GM18519 (cell line): Measurements from ENCODE around the gene CFAP221.

Experiments used
- ATAC-seq: cut with Tn5 transposase; IDR thresholded peaks from one replicate; pipeline ENCODE4 v1.9.1; 2021; ENCODE audit warnings: mild to moderate bottlenecking, moderate library complexity; ENCODE audit not compliant: unreplicated experiment, low FRiP score

The CFAP221 gene

DNA sequence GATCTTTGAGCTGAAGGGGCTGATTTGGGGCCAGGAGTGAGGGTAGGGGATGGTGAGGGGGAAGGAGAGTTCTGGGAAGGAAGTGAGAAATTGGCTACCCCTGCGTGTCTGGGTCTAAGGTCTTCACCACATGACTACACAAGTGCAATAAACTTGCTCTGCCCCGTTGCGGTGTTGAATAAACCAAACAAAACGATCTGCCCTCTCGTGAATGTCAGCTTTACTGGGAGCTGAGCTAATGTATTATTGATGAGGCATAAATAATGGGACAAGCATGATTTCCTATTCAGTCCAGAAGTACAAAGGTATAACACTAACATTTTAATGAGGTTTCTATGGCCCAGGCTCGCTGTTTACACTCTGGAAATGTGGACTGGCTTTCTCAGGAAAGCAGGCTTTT is 8.0 kb upstream of the CFAP221 start:
- no peak for ATAC-seq

DNA sequence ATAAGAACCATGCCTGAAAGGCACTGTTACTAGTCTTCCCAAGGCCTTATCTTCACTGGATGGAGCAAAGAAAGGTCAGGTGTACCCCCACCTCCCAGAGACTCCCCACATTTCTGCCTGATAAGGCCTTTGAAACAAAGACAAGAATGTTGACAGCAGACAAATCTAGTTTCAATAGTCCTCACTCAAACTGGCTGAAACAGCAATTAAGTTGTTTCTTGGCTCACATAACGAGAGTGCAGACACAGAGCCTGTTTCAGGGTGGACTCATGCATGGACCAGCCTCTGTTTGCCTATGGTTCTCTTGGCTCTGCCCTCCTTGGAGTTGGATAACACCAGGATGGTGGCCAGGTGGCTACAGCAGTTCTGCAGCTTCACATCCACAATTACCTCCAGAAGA is 7.5 kb upstream of the CFAP221 start:
- no peak for ATAC-seq

DNA sequence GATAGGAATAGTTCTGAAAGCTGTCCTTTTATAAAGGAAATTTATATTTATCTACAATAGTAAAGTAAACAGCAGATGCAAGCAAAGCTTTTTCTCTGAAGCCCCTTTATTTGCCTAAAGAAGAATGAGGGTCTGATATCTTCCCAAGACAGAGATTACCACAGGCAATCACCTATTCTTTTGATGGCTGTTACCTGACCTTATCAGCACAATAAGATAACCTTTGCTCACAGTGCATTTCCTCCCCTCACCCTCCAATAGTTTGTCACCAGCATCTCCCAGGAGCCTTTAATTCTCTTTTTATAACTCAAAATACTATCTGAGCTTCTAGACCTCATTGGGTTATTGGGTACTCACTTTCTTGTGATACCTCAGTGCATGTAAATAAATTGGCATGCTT is 6.5 kb upstream of the CFAP221 start:
- ATAC-seq = no peak

DNA sequence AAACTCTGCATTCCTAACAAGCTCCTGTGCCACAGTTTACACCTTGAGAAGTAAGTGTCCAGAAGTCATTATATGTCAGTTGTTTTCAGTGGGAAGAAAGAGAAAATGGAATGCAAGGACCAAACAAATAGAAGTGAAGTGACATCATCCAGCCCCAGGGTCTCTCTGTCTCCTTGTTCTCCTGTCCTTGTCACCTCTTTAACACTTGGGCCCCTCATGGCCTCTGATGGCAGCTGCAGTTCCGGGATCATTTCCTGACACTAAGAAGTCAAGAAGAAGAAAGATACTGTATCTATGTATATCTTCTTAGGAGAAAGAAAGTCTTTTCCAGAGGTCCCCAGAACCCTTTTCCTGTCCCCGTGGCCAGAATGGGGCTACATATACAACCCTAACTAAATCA is 2.8 kb upstream of the CFAP221 start:
- no peak for ATAC-seq

DNA sequence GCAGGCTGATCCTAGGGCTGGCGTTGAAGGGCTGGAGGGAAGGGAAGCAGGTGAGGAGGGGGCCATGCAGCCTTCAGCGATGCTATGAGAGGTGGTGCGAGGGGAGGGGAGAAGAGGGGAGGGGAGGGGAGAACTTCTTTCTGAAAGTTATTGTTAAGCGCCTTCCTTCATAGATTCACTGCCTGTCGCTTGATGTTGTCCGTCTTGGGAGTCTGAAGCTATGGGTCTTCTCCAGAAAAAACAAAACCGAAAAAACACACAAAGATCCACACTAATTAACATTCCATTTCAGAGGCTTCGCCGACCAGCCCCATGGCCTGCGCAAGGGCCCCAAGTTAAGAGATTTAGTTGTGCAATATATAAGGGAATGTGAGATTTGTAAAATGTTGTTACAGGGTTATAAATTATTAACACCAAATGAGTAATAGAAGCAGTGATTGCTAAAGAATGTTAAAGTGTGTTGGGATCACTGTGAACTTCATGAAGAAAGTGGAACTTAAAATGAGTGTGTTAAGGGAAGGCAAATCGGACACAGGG is 758 bp downstream of the CFAP221 start:
- ATAC-seq = no peak

DNA sequence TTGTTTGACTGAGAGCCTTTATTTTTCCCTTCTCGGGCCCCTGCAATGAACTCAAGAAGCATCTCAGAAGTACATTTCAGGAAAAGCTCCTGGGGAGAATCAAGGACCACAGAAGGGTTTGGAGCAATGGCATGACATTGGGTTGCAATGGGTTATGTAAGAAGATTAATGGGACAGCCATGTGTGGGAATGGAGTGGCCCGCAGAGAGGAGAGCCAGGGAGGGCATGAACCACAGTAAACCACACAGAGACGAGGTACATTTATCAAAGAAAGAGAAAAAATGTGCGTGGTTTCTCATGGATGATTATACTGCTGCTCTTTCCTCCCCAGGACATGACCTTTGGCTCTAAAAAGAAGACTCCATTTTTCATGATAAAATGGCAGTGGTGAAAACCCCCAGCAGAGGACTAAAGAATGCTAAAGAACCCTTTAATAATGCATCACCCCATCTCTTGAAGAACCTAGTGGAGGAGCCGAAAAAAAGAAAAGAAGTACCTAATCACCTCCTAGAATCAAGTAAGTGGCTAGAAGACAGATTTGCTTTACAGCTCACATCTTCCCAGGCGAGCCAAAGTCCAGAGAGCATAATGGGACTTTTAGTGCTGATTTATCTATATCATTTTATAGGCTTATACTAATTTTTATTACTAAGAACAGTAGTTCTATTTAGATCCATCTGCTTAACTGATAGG is 1.7 kb downstream of the CFAP221 start:
- no peak for ATAC-seq

DNA sequence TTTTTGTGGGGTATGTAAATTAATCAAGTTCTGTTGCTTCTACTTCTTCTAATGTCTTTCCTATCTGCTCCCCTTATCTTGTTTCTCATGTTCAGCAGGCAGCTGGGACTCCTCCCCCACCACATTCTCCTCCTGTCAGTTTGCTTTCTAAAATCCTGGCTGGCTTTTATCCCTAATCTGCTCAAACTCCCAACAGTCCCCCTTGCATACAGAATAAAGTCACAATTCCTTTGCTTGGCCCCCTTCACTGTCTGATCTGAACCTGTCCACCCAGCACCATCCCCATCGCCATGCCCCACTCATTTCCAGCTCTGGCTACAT is 2.2 kb downstream of the CFAP221 start:
- ATAC-seq = no peak

DNA sequence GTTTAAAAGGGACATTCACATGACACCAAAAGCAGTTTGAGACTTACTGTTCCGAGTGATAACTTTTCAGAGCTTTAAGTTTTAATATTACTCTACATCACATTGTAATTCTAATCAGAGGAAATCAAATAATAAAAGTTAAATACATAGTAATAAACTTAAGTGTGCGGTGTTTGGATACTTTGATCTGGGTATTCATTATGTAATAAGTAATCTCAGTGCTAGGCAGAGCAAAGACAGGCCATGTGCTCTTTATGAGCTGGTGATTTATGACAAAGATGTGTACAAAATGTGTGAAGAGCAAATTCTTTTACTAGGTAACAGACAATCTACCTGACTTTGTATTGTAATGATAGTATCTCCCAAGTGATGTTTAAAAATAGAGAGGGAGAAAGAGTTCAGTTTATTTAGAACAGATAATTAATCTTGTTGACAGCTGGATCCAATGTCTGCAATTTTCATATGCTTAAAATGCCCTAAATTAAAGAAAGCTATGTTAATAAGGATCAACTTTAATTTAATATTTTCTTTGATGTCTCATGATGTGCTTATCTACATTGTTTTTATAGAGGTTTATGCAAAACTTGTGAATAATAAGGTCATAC is 4.4 kb downstream of the CFAP221 start:
- ATAC-seq = no peak

DNA sequence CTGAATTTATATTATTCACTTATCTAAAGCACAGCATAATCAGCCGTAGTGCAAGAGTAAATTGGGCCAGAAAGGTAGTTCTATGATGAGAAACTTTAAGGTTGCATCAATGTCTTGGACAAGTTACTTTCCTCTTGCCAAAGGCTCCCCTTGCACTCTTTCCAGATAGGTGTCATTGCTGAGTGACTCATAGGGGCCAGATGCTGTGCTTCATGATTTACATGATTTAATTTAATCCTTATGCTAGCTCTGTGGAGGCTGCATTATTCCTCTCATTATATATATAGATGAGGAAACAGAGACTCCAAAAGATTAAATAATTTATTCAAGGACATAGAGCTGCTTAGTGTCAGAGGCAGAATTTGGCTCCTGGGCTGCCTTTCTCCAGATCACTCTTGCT is 5.0 kb downstream of the CFAP221 start:
- ATAC-seq = no peak

DNA sequence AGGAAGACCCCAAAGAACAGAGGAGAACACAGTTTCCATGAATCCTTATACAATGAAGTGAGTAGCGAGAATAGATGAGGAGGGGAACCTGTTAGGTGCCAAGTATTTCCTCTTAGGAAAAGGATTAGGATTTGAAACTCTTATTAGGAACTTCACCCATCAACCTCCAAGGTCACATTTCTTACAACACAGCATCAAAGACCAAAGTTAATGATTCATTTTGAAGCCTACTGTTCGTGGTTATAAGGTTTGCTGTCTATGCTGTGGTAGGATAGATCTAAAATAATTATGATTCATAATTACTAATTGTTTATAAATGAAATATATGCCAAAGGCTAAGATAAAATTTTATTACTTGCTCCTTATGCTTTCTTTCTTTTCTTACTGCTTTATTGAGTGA is 6.1 kb downstream of the CFAP221 start:
- no peak for ATAC-seq

DNA sequence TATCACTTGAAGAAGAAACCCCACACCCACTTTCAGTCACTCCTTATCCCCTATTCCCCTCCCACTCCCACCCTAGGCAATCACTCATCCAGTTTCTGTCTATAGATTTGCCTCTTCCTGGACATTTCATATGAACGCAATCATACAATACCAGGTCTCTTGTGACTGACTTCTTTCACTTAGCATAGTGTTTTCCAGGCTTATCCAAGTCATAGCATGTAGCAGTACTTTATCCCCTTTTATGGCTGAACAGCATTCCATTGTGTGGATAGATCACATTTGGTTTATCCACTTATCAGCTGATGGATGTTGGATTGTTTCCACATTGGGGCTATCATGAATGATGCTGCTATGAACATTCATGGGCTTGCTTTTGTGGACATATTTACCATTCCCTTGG is 6.6 kb downstream of the CFAP221 start:
- no peak for ATAC-seq

DNA sequence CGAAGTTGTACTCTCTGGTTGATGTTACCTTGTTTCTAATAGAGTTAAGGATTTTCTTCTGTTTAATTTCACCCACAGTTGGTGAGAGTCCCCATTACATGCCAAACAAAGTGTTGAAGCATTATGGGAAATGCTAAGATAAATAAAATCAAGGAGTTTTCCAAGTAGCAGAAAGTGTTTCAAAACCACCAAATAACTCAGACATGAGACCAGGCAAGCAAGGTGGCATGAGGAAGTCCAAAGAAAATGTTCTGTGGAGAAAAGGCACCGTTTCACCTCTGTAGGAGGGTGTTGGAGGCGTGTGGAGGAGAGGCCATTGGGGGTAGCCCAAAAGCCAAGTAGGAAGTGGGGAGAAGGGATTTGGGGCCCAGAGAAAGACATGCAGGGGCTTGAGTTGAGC is 8.7 kb downstream of the CFAP221 start:
- no peak for ATAC-seq

DNA sequence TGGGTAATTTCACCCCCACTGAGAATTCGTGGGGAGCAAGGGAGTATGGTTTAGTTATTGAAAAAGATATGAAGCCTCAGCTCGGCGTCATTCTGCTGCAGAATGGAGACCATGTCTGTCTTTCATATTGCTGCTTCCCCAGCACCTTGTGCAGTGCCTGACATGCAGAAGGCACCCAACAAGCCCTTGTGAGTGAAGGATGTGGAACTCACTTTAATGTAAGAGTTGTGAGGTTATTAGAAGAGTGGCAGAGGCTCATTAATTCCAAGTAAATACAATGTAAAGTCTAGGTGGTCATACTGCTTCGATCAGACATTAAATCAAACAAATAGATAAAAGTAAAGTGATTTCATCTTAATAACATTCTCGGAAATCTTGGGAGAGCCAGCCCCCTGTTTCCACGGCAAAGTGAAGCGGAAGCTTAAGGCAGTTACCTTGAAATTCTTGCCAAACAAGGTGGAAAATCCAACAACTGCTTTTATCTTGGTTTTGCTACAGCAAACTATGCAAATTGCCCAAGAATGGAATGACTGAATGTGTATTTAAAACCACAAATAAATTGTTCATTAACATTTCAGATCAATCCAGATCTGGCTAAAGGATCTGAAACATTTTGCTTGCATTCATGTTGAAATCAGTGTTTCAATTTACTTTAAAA is 9.6 kb downstream of the CFAP221 start:
- no peak for ATAC-seq

DNA sequence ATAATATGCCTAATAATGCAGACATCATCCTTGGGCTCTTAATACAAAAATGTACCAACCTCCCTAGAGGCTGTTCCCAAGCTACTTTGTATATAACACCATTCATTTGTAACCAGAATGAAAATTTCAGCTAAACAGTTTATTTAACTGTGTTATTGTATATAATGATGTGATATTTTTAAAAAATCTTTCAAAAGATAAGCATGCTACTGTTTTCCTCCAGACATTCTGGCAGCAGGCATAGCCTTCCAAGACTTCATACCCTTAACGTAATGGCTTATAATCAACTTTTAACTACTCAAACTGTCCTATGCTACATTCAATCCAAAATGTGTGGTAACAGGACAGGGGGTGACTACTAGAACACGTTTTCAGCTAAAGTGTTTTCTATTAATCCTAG is 21.2 kb downstream of the CFAP221 start:
- ATAC-seq = no peak

DNA sequence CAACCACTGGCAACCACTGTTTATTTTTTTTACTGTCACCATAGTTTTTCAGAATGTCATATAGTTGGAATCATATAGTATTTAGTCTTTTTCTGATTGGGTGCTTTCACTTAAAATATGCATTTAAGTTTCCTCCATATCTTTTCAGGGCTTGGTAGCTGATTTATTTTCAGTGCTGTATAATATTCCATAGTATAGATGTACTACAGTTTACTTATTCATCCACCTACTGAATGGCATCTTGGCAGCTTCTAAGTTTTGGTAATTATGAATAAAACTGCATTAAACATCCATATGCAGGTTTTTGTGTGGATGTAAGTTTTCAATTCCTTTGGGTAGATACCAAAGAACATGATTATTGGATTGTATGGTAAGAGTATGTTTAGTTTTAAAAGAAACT is 23.0 kb downstream of the CFAP221 start:
- ATAC-seq = no peak

DNA sequence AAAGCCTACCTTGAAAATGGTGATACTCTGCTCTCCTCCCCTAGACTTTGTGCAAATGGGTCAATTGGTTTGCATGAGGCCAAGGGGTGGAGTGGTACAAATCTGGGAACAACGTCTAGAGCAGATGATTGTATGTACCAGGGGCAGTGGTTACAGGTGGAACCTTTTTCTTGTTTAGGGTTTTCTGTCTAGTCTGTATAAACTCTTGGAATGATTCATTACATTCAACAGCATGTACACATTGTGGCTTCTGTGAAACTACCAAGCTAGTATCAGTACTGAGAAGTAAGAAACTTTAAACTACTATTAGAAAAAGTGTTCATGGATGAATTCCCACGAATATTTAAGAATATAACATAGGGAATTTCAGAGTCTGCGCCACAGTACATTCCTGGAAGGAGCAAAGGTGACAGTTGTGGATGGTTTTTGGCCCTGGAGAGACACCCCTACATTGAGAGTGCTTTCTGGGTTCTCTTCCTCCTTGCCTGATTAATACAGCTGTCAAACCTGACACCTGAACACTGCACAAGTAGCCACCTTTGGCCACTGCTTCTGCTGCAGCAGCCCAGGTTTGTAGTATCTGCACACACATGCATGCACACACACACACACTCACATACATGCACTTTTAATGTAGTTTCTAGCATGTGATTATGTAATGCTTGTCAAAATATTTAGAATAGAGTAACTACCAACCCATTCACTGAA is 30.0 kb downstream of the CFAP221 start:
- ATAC-seq = peak; percentile 97

DNA sequence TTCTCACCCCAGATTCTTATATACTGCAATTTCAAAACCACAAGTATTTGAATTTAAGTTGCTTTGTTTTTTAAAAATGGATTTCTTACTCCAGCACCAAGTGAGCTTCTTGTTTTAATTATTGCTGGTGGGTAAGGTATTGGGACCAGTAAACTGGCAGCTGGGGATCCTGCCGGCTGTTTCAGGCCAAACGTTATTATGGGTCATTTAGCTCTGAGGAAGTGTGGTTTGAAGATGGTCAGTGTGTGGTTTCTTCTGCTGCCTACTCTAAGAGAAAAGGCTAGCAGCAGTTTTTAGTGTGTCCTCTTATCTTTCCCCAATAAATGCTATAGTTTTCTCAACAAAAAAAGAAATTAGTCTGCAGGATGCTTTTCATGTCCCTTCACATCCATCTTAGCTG is 30.6 kb downstream of the CFAP221 start:
- no peak for ATAC-seq

DNA sequence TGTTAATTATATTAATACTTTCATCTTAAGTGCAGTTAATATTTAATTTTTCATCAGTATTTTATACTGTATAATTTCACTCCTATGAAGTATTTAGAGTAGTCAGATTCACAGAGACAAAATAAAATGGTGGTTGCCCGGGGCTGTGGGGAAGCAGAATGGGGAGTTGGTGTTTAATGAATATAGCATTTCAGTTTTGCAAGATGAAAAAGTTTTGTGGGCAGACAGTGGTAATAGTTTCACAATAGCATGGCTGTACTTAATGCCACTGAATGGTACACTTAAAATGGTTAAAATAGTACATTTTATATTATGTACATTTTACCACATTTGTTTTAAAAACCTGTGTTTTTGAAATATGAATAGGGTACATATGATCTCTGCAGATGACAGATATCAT is 31.2 kb downstream of the CFAP221 start:
- ATAC-seq = no peak

DNA sequence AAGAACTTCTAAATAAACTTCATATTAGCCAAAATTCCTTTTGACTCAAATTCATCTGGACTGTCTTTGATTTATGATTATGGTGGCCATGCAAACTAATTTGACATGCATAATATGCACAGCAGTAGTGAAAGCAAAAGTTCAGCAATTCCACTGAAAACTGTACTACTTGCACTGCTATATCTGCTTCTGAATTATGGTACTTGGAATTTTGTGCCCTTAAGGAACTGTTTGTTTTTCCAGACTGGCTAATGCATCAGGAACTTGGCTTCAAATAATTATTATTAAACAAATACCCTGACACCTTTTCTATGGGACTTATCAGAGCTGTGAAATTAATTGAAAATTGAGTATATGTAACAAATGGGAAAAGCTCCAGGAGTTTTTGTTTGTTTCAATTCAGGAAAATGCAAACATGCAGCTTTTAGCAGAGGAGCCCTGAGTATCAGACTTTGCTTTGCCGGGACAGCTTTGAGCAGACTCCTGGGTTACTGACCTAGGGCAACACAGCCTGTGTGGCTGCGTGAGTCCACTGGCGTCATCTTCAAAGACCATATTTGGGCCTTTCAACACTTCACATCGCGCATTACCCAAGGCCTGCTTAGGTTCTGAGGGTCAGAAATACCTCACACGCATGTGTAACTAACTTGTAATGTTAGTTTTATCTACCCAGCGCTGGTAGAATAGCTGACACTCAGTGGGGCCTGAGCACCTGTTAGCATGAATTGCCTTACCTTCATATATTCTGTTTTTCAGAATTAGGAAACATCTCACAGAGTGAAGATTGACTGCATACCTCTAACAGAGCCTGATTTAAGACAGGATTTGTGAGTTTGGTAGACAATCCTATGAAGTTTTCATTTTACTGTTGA is 35.4 kb downstream of the CFAP221 start:
- ATAC-seq = no peak

DNA sequence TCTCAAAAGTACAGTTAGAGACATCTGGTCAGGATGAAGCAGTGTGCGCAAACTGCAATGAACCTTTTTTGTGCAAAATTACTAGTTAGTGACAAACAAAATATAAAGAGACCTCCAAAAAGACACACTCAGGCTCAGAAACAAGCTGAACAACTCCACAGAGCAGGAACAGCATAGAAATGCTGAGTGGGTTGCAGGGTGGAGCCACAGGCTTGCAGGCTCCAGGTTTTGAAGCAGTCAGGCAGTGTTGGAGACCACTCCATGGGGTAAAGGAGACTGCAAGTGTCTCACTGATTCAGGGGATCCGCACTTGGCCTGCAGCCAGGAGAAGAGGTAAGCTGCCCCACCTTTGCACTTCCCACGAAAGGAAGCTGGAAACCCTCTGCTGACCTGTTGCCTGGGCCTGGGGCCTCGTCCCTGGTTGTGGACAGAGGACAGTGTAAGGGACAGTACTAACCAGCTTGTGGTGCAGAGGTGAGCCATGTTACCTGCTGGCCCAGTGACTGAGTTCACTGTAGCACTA is 36.4 kb downstream of the CFAP221 start:
- no peak for ATAC-seq
